Measurements from ENCODE around the gene NFATC1.

DNA sequence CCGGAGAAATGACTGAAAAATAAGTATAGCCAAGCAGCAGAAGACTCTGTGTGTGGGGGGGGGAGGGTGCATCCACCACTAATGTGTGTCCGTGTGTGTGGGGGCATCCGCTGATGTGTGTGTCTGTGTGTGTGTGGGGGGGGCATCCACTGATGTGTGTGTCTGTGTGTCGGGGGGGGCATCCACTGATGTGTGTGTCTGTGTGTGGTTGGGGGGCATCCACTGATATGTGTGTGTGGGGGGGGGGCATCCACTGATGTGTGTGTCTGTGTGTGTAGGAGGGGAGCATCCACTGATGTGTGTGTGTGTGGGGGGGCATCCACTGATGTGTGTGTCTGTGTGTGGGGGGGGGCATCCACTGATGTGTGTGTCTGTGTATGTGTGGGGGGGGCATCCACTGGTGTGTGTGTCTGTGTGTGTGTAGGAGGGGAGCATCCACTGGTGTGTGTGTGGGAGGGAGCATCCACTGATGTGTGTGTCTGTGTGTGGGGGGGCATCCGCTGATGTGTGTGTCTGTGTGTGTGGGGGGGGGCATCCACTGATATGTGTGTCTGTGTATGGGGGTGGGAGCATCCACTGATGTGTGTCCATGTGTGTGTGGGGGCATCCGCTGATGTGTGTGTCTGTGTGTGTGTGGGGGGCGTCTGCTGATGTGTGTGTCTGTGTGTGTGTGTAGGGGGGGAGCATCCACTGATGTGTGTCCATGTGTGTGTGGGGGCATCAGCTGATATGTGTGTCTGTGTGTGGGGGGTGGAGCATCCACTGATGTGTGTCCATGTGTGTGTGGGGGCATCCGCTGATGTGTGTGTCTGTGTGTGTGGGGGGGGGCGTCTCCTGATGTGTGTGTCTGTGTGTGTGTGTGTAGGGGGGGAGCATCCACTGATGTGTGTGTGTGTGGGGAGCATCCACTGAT lies 125.0 kb downstream of the NFATC1 start:
- TF ChIP-seq POLR2A (IDR thresholded peaks at IDR 0.05) = no peak
- TF ChIP-seq, protein P1, sequence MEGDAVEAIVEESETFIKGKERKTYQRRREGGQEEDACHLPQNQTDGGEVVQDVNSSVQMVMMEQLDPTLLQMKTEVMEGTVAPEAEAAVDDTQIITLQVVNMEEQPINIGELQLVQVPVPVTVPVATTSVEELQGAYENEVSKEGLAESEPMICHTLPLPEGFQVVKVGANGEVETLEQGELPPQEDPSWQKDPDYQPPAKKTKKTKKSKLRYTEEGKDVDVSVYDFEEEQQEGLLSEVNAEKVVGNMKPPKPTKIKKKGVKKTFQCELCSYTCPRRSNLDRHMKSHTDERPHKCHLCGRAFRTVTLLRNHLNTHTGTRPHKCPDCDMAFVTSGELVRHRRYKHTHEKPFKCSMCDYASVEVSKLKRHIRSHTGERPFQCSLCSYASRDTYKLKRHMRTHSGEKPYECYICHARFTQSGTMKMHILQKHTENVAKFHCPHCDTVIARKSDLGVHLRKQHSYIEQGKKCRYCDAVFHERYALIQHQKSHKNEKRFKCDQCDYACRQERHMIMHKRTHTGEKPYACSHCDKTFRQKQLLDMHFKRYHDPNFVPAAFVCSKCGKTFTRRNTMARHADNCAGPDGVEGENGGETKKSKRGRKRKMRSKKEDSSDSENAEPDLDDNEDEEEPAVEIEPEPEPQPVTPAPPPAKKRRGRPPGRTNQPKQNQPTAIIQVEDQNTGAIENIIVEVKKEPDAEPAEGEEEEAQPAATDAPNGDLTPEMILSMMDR (IDR thresholded peaks at IDR 0.05) = no peak

Measured in vagina (tissue), 2 donors.